Lower leg skin (tissue), 3 donors: Measurements from ENCODE around the gene MRPL42.

Experiments
- CTCF ChIP-seq, 3 donors: fragments of 450-650 bp; IDR thresholded peaks; one replicate each; pipeline ENCODE4 v1.5.1; 2016; ENCODE audit warnings: antibody characterized with exemption in 3 of 3, mild to moderate bottlenecking in 3 of 3, moderate library complexity in 2 of 3
- POLR2A ChIP-seq, 2 donors: fragments of 450-650 bp; IDR thresholded peaks; one replicate each; pipeline ENCODE4 v1.6.1; 2016 to 2017; ENCODE audit warnings: antibody characterized with exemption in 2 of 2, mild to moderate bottlenecking in 1 of 2, moderate library complexity in 1 of 2

DNA sequence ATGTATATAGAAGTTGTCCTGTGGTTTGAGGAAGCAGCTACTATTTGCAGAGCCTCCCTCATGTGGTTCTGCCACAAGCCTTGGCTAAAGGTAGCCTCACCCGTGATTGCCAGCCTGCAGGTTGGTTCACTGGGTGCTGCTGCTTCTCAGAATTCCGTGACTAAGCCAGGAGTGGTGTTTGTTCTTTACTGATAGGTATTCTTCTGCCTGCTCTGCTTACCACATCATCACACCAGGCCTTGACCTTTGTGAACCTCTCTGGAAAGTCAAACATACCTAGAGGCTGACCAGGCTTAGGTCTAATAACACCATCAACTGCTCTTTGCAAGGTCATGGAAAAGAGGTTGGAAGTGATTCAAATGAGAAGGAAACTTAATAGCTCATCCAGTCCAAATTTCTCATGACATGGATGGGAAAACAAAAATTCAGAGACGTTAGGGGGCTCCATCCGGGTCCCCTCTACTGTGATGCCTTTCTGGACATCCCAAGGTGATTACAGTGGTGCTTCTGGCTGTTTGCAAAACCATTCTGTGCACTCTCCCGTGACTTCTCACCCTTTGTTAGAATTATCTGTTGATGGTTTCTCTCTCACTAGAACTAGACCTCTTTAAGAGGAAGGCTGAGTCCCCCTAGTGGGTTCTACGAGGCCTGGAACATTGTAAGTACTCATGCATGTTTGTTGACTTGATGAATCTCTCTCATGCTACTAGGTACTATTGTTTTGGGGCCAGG, 96.7 kb downstream of the MRPL42 start:
- no peak for TF ChIP-seq CTCF (IDR thresholded peaks at IDR 0.05)
- TF ChIP-seq POLR2A (IDR thresholded peaks at IDR 0.05), result no peak
